NCI-H2107 treated with DMSO at 0.1 percent for 48 hours (cell line): Measurements from ENCODE around the gene PPP1R12A.

ENCODE experiments used
- DNase-seq: peaks from one replicate; lab custom pipeline; 2025; ENCODE audit not compliant: unreplicated experiment; lab: John Stamatoyannopoulos, UW

The PPP1R12A gene

DNA sequence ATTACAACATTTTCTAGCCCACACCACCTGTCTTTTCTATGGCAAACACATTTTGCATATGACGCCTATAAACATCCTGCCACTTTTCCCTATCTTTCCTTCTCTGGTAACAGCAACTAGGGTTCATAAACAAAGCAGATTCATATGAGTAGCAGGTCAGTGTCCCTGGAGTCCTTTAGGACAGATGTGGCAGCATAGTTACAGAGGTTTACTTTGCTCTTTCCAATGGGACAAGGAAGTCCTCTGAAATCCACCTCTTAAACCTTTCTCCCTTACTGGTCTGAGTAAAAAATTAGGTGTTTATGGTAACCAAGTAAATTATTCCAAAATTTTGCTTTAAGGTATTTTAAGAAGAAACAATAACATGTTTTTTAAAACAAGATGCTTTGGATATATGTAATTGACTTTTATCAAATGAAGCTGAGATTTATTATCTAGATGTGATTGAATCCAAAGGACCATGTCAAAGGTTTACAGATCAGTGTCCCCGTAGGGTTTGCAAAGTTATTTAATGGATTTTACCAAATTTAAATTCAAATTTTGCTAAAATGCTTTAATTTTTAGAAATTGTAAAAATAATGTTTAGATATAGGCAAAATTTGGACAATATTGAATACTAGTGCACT is 164.9 kb downstream of the PPP1R12A start:
- DNase-seq = no peak

DNA sequence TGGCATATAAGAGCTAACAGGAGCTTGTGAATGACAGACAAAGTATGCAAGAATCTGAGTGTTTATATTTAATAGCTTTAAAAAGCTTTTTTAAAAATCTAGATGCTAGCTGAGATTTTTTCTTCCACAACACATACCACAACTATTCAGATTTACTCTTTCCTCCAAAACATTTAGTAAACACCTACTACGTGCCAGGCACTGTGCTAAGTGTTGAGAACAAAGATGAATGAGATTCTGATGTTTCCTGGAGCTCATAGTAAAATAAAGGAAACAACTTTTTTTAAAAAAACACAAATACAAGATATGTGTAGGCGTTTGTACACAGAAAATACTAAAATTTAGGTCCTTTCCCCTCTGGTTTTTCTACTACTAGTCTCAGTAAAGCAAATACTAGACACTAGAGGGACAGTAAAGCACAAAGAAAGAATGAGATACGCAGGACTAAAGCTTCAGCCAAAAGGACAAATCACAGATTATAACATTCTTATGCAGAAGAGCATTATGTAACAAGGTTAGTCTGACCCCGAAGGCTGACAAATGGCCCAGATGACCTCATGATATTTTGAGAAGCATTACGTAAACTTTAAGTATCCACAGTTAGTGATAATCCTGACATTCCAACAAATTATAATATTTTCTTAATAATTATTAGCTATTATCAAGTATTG is 165.6 kb downstream of the PPP1R12A start:
- DNase-seq = no peak

DNA sequence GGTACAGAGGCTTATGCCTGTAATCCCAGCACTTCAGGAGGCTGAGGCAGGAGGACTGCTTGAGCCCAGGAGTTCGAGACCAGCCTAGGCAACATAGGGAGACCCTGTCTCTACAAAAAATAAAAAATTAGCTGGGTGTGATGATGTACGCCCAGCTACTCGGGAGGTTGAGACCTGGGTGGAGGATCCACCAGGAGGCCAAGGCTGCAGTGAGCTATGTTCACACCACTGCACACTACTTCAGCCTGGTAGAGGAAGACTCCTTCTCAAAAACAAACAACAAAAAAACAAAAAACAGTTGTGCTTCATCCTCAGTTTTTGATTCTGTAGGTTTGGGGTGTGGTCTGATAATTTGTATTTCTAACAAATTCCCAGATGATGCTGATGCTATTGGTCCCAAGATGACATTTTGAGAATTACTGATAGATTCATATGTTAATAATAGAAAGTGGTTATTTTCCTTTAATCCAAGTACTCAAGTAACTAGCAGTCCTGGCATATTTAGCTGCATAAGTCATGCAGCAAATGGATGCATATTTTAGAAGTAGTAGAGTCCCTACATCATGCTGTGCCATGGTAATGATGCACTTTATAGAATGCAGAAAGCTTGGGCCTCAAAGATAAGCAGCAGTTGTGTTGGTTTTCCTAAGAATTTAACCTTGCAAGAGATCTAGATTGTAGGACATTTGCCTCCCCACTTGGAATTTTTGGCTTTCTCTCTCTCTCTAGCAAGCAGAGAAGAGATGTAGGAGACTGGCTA is 168.0 kb downstream of the PPP1R12A start:
- no peak for DNase-seq

DNA sequence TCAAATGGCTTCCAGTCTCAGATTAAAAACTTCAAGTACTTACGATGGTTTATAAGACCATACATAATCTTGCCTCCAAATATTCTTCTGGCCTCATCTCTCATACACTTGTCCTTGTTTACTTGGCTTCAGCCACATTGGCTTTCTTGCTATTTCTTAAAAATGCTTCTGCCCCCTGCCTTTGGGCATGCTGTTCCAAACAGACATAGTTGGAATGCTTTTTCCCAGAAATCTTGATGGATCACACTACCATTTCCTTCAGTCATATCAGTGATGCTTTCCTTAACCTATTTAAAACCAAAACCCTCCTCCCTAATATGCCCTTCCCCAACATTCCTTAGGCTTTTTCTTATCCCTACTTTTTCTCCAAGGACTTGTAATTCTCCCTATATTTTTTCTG is 169.7 kb downstream of the PPP1R12A start:
- no peak for DNase-seq

DNA sequence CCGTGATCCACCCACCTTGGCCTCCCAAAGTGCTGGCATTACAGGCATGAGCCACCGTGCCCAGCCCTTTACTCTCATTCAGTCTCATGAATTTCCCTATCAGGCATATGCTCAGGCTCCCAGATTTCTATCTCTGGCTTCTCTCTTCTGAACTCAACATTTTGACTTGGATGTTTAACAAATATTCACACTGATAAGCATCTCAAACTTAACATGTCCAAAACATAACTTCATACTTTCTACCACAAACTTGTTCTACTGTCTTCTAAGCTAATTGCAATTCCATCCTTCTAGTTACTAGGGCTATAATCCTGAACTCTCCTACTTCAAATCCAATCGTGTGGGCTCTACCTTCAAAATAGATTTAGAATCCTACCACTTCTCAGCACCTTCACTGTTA is 170.3 kb downstream of the PPP1R12A start:
- DNase-seq = no peak

DNA sequence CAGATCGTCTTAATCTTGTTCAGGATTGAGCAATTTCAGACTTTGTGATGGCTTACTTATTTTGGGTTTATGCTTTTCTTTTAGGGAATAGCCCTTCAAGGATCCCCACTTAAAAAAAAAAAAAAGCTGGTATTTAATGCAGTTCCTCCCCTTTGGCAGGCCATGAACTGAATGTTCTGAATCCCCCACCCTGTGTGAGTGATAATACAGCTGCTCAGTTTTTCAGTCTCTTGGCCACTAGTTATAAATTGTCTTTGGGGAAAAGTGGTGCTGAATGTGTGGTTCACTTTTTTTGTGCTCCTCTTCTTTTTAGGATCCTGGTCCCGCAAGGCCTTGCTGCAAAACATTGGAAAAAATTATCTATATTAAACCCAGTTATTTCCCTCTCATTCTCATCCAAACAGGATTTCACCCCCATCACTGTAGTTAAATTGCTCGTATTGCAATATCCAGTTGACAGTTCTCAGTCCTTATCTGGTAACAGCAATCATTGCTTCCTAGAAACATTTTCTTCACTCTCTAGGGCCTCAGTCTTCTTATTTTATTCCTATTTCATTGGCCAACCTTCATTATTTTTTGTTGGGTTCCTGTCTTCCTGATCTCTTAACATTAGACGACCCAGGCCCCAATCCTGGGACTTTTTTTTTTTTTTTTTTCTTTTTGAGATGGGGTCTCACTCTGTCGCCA is 171.0 kb downstream of the PPP1R12A start:
- DNase-seq = no peak

DNA sequence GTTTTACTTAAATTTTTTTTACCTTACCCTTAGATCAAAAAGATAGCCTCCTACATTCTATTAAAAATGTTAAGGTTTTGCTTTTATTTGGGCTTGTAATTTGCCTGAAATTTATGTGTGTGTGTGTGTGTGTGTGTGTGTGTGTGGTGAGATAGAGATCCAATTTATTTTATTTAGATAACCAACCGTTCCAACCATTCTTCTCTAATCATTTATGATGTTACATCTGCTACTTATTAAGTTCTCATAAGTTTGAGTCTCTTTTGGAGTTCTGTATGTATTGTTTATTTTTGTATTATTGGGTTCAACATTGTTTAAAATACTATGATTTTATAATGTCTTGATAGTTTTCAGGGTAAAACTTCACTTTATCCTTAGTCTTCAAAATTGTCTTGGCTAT is 173.6 kb downstream of the PPP1R12A start:
- no peak for DNase-seq

DNA sequence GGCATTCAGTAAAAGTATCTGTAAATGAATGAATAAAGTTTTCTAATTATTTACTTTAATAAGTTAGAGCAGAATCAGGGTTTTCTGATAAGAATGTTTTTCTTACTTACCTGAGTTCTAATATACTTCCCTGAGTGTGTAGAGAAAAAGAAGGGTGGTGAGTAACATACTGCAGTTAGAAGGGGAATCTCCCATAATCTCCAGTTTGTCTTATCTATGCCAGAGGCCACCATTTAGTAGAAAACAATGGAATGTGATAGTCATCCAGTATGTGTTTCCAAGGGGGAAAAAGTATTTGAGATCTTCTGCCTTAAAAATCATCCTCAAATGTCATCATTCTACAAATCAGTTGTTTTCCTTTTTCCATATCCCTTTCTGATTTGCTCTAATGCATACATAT is 187.6 kb downstream of the PPP1R12A start:
- DNase-seq = no peak

DNA sequence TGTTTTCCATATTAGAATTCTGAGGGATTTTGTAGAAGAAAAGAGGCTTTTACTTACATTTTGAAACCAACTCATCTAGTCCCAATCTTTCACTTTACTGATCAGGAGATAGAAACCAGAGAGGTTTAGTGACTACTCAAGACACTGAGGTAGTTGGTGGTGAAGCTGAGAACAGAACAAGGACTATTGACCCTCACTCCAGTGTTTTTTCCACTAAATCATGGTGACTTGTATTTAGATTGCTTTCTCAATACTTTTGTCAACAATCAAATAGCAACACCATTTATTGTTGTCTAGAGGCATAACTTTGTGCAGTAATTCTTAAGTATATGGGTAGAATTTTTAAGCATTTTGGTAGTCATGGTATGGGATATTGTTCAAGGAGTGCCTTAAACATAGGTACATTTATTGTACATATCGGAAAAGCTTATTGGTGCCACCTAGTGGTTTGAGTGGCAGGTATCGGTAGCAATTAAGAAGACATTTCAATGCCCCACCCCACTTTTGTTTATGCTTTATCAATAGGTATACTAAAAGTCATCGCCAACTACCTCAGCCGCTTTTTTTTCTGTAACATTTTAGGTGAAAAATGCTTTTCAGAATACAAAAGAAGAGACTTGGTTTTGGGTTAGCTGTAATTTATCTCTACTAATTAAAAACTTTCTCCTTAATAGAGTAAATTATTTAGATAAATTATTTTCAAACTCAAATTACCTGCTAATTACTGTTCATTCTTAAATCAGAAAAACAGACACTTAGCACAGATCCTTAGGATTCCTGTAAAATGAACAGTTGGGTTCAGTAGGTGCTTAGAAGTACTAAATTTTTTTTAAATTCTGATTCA is 196.8 kb downstream of the PPP1R12A start:
- DNase-seq = peak; percentile 76

DNA sequence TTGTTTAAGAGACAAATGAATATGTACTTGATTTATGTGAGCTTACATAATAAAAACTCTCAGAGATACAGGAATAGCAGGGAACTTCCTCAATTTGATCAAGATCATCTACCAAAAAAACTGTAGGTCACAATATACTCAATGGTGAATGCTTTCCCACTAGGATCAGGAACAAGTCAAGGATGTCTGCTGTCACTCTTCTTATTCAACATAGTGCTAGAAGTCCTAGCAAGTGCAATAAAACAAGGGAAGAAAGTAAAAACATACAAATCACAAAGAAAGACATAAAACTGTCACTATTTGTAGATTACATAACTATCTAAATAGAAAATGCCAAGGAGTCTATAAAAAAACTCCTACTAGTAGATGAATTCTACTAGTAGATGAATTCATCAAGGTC is 202.3 kb downstream of the PPP1R12A start:
- no peak for DNase-seq

DNA sequence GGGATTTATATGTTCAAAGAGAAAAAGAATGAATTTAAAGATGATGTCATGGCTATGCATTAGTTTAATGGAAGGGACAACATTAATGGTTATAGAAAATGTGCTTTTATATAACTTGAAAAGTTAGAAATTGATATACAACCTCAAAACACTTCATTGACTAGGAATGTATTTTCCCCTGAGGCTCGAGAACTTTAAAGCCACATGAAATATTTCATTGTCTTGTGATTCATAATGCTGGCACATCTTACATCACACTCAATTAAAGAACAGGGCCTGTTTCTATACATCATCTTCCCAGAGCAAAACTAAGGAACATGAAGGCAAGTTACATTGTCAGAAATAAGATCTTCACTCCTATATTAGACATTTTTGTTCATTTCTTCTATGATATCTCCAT is 208.9 kb downstream of the PPP1R12A start:
- DNase-seq = no peak
